ENCODE data around the gene LMAN1L.

The LMAN1L gene

DNA sequence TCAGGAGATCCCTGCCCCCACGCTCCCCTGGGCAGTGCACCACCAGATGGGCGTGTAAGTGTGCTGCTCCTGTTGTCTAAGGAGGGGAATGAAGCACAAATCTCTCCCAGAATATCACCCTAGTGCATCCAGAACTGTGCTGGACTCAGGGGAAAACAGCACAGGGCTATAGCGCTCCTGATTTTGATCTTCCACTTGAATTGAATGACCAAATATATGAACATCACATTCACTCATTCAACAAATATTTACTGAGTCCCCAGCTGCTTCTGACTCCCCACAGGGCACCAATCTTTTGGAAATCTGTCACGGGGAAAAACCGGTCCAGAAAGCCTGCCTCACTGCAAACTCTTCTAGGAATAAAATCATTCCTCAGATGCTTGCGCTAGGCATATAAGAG is 16.2 kb downstream of the LMAN1L start:
- TF ChIP-seq, protein P1, sequence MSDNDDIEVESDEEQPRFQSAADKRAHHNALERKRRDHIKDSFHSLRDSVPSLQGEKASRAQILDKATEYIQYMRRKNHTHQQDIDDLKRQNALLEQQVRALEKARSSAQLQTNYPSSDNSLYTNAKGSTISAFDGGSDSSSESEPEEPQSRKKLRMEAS (IDR thresholded peaks at IDR 0.05; ENCODE audit: low read depth, low read length), result no peak
- TF ChIP-seq POLR2A (IDR thresholded peaks at IDR 0.05; ENCODE audit: extremely low read depth, insufficient read length), result no peak
- TF ChIP-seq, protein P2, sequence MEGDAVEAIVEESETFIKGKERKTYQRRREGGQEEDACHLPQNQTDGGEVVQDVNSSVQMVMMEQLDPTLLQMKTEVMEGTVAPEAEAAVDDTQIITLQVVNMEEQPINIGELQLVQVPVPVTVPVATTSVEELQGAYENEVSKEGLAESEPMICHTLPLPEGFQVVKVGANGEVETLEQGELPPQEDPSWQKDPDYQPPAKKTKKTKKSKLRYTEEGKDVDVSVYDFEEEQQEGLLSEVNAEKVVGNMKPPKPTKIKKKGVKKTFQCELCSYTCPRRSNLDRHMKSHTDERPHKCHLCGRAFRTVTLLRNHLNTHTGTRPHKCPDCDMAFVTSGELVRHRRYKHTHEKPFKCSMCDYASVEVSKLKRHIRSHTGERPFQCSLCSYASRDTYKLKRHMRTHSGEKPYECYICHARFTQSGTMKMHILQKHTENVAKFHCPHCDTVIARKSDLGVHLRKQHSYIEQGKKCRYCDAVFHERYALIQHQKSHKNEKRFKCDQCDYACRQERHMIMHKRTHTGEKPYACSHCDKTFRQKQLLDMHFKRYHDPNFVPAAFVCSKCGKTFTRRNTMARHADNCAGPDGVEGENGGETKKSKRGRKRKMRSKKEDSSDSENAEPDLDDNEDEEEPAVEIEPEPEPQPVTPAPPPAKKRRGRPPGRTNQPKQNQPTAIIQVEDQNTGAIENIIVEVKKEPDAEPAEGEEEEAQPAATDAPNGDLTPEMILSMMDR (IDR thresholded peaks at IDR 0.05; ENCODE audit: low read depth, low read length), result no peak
- no peak for TF ChIP-seq MYC (IDR thresholded peaks at IDR 0.05; ENCODE audit: low read depth, low read length)
- no peak overlapping the region for H3K4me3 ChIP-seq (ENCODE audit: low read depth, low read length)
- no peak for DNase-seq (ENCODE audit: low read depth)

DNA sequence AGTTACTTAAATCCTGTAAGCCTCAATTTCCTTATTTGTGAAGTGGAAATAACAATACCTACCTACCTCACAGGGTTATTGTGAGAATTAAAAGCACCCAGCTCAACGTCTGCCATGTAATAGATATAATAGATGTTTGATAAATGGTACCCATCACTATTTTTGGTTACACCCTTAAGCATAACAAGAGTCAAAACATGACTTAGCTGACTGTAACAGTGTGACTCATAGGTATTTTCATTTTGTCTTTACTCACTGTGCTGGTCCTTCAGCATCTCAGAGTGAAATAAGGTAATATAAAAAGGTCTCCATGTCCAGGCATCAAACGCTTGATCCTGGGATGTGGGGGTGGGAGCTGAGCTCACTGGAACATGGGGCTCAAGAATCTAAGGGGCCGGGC is 16.9 kb downstream of the LMAN1L start:
- DNase-seq (ENCODE audit: low read depth), result no peak
- TF ChIP-seq, protein P2 (IDR thresholded peaks at IDR 0.05; ENCODE audit: low read depth, low read length), result no peak
- TF ChIP-seq, protein P1 (IDR thresholded peaks at IDR 0.05; ENCODE audit: low read depth, low read length), result no peak
- TF ChIP-seq MYC (IDR thresholded peaks at IDR 0.05; ENCODE audit: low read depth, low read length) (no peak), POLR2A (IDR thresholded peaks at IDR 0.05; ENCODE audit: extremely low read depth, insufficient read length) (no peak)
- H3K4me3 ChIP-seq (ENCODE audit: low read depth, low read length), result no peak overlapping the region

DNA sequence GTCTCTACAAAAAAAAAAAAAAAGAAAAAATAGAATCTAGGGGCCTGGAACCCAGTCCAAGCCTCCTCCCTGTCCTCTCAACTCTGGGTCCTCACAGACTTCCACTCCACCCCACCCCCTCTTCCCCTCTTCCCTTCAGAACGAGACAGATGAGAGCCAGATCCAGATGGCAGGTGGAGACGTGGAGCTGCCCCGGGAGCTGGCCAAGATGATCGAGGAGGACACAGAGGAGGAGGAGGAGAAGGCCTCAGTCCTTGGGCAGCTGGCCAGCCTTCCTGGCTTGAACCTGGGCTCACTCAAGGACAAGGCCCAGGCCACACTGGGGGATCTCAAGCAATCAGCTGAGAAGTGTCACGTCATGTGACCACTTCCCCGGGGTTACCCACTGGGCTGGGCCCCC is 17.4 kb downstream of the LMAN1L start:
- DNase-seq (ENCODE audit: low read depth), result no peak
- TF ChIP-seq, protein P2 (IDR thresholded peaks at IDR 0.05; ENCODE audit: low read depth, low read length), result no peak
- TF ChIP-seq MYC (IDR thresholded peaks at IDR 0.05; ENCODE audit: low read depth, low read length) (no peak), POLR2A (IDR thresholded peaks at IDR 0.05; ENCODE audit: extremely low read depth, insufficient read length) (no peak)
- TF ChIP-seq, protein P1 (IDR thresholded peaks at IDR 0.05; ENCODE audit: low read depth, low read length), result no peak
- H3K4me3 ChIP-seq (ENCODE audit: low read depth, low read length), result no peak overlapping the region

DNA sequence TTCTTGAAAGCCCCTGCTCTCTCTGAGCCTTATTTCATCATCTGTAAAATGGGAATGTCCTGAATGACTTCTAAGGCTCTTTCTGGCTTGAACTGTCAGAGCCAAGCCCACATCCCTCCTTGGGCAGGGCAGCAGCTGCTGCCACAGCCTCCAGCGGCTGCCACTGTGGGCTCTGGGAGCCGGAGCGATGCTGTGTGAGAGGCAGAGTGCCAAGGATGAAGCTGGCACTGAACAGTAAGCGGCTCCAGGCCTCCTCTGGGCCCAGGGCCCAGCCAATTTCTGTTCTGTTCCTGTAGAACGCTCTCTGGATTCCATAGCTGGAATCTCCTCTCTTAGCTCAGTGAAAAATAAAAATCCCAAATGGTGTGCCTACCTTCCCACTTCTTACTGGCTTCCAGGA is 18.2 kb downstream of the LMAN1L start:
- no peak overlapping the region for H3K4me3 ChIP-seq (ENCODE audit: low read depth, low read length)
- TF ChIP-seq MYC (IDR thresholded peaks at IDR 0.05; ENCODE audit: low read depth, low read length), result no peak
- TF ChIP-seq, protein P2 (IDR thresholded peaks at IDR 0.05; ENCODE audit: low read depth, low read length), result no peak
- TF ChIP-seq, protein P1 (IDR thresholded peaks at IDR 0.05; ENCODE audit: low read depth, low read length), result no peak
- TF ChIP-seq POLR2A (IDR thresholded peaks at IDR 0.05; ENCODE audit: extremely low read depth, insufficient read length), result no peak
- no peak for DNase-seq (ENCODE audit: low read depth)

DNA sequence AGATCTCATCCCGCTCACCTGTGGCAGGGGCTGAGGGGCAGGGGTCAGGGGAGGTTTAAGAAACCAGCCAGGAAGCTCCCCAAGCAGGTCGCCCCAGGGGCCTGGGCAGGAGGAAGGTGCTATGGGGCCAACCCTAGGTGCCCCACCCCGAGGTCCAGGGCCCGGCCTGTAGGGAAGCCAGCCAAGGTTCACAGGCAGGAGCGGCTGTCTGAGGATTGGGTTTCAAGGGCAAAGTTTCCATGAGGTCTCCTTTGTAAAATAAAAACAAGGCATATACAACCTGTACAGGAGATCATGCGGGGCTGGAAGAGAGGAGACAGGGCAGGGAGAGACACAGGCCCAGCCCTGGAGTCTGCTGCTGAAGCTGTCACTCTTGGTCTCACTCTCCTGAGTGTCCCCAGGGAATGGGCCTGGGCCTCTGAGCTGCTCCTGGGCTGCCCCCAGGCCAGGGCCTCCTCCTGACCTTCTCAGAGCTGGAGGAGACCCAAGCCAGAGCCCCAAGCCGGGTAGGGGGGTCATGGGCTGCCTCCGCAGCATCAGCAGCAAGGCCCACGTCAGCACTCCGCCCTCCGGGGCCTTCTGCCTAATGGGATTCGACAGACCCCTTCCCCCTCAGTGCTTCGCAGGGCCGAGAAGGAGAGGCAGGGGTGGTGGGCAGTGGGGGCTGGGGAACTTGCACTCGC is 19.3 kb downstream of the LMAN1L start:
- TF ChIP-seq MYC (IDR thresholded peaks at IDR 0.05; ENCODE audit: low read depth, low read length) (no peak), POLR2A (IDR thresholded peaks at IDR 0.05; ENCODE audit: extremely low read depth, insufficient read length) (no peak)
- TF ChIP-seq, protein P2 (IDR thresholded peaks at IDR 0.05; ENCODE audit: low read depth, low read length), result no peak
- TF ChIP-seq, protein P1 (IDR thresholded peaks at IDR 0.05; ENCODE audit: low read depth, low read length), result no peak
- no peak for DNase-seq (ENCODE audit: low read depth)

More for the DNA sequence above, 19.3 kb downstream of the LMAN1L start:
- H3K4me3 ChIP-seq (ENCODE audit: low read depth, low read length), result no peak overlapping the region
